Endothelial cell of umbilical vein (primary cell): Measurements from ENCODE around the gene SMS. TPM values are rescaled to one million over a fixed set of nuclear protein-coding genes. Genes with fewer than 3 reads are reported as not detected.

Experiments
- BruUV-seq: library from RNA; stranded (reverse); fragments of 400-500 nt; replicated peaks from 2 replicates; lab custom pipeline; 2021; lab: Mats Ljungman, UMichigan
- CTCF ChIA-PET: fragments of 300-600, 350-600 bp; sonication (Branson Sonifier 250); formaldehyde crosslinking; loops from one replicate; lab custom pipeline; 2021; ENCODE audit warnings: antibody characterized with exemption, inconsistent platforms; lab: Charles Lee
- POLR2A ChIA-PET: fragments of 300-600, 350-600 bp; sonication (Branson Sonifier 250); formaldehyde crosslinking; loops from one replicate; lab custom pipeline; 2021; ENCODE audit warnings: antibody characterized with exemption, inconsistent platforms; lab: Charles Lee
- DNase-seq: peaks from one replicate; pipeline ENCODE4 v3.0.0-alpha.2; 2011; ENCODE audit warnings: low read depth, low spot score
- FAIRE-seq: peaks from 2 replicates; lab custom pipeline; 2011; peaks lifted over from hg19 to GRCh38; lab: Jason Lieb, UNC
- H2AFZ ChIP-seq: 2 replicates; pipeline ENCODE4 v1.6.0; 2012; ENCODE audit warnings: low read depth, low read length, control low read depth, inconsistent platforms
- H3K27ac ChIP-seq: 2 replicates; pipeline ENCODE4 v1.5.1; 2011; ENCODE audit warnings: low read depth, mild to moderate bottlenecking, control low read depth, low read length, moderate library complexity; ENCODE audit not compliant: insufficient read depth
- H3K27me3 ChIP-seq, 2 experiments: 2 replicates each; pipeline versions ENCODE4 v1.6.0 to v1.6.1; 2011; ENCODE audit warnings: low read length in 2 of 2, mixed read lengths in 1 of 2; ENCODE audit not compliant: control insufficient read depth in 2 of 2, insufficient read depth in 2 of 2
- H3K36me3 ChIP-seq, 2 experiments: 2 replicates in 1 of 2; 3 replicates in 1 of 2; pipeline ENCODE4 v1.5.1; 2011; ENCODE audit warnings: low read length in 2 of 2, mild to moderate bottlenecking in 1 of 2, moderate library complexity in 1 of 2; ENCODE audit not compliant: control insufficient read depth in 2 of 2, insufficient read depth in 2 of 2; ENCODE audit errors: extremely low read depth in 1 of 2
- H3K4me1 ChIP-seq: 3 replicates; pipeline ENCODE4 v1.5.1; 2011; ENCODE audit warnings: mild to moderate bottlenecking, low read length; ENCODE audit not compliant: control insufficient read depth, insufficient read depth; ENCODE audit errors: extremely low read depth
- H3K4me2 ChIP-seq: 2 replicates; pipeline ENCODE4 v1.6.1; 2011; ENCODE audit warnings: low read length, control low read depth, mixed read lengths; ENCODE audit not compliant: insufficient read depth
- H3K4me3 ChIP-seq, 3 experiments: fragments of 200-600 bp in 1 of 3; sonication (generic), shearing (Covaris generic) in 1 of 3; replicated peaks in 1 of 3; 2 replicates each; pipeline ENCODE4 v1.5.1; 2011 to 2016; ENCODE audit warnings: control low read depth in 3 of 3, low read length in 3 of 3, mild to moderate bottlenecking in 2 of 3, inconsistent platforms in 1 of 3, low read depth in 1 of 3, moderate library complexity in 1 of 3; ENCODE audit not compliant: insufficient read depth in 1 of 3
- H3K79me2 ChIP-seq: 2 replicates; pipeline ENCODE4 v1.6.0; 2012; ENCODE audit warnings: low read length, inconsistent platforms; ENCODE audit not compliant: control insufficient read depth, insufficient read depth
- H3K9ac ChIP-seq: replicated peaks from 2 replicates; pipeline ENCODE3; 2011; ENCODE audit warnings: low read length, control low read depth; ENCODE audit not compliant: insufficient read depth; ENCODE audit errors: extremely low read depth
- H3K9me1 ChIP-seq: replicated peaks from 3 replicates; pipeline ENCODE4 v1.6.0; 2011; ENCODE audit warnings: mild to moderate bottlenecking, low read length; ENCODE audit not compliant: control insufficient read depth, insufficient read depth; ENCODE audit errors: extremely low read depth
- H3K9me3 ChIP-seq: replicated peaks from 2 replicates; pipeline ENCODE4 v1.5.1; 2012; ENCODE audit warnings: low read length, inconsistent platforms; ENCODE audit not compliant: control insufficient read depth, insufficient read depth
- H4K20me1 ChIP-seq: replicated peaks from 2 replicates; pipeline ENCODE3; 2011; ENCODE audit warnings: mild to moderate bottlenecking, low read length; ENCODE audit not compliant: control insufficient read depth, insufficient read depth; ENCODE audit errors: extremely low read depth
- CTCF ChIP-seq, 2 donors: IDR thresholded peaks; 1 replicate in 1 of 2; 2 replicates in 1 of 2; pipeline ENCODE4 v1.5.1; 2011; ENCODE audit warnings: low read length in 2 of 2, mild to moderate bottlenecking in 2 of 2, moderate library complexity in 2 of 2, control low read depth in 1 of 2, inconsistent platforms in 1 of 2, low read depth in 1 of 2; ENCODE audit not compliant: insufficient read depth in 1 of 2; ENCODE audit errors: extremely low read depth in 1 of 2
- EZH2 ChIP-seq: IDR thresholded peaks from 2 replicates; pipeline ENCODE4 v1.6.1; 2012; ENCODE audit warnings: borderline replicate concordance, low read depth, mild to moderate bottlenecking, moderate library complexity, low read length, inconsistent platforms; ENCODE audit not compliant: severe bottlenecking
- FOS ChIP-seq: IDR thresholded peaks from 2 replicates; pipeline ENCODE4 v1.6.1; 2011; ENCODE audit warnings: mild to moderate bottlenecking, low read length, moderate library complexity, borderline replicate concordance; ENCODE audit not compliant: insufficient read depth
- GATA2 ChIP-seq: IDR thresholded peaks from 2 replicates; pipeline ENCODE4 v1.7.0; 2011; ENCODE audit warnings: low read depth, mild to moderate bottlenecking, moderate library complexity, mixed read lengths, low read length; ENCODE audit not compliant: insufficient read length, insufficient read depth
- JUN ChIP-seq: IDR thresholded peaks from 2 replicates; pipeline ENCODE4 v1.6.1; 2011; ENCODE audit warnings: borderline replicate concordance, low read depth; ENCODE audit not compliant: insufficient read length, insufficient read depth
- MYC ChIP-seq: IDR thresholded peaks from one replicate; pipeline ENCODE4 v1.6.1; 2011; ENCODE audit warnings: mild to moderate bottlenecking, low read depth, low read length
- POLR2A ChIP-seq: IDR thresholded peaks from 2 replicates; pipeline ENCODE4 v1.6.1; 2012; ENCODE audit warnings: low read depth, mild to moderate bottlenecking, control low read depth, low read length
- POLR2AphosphoS5 ChIP-seq: IDR thresholded peaks from 2 replicates; pipeline ENCODE4 v1.6.1; 2012; ENCODE audit warnings: low read depth, mild to moderate bottlenecking, control low read depth, low read length, moderate library complexity; ENCODE audit not compliant: insufficient read depth
- dilution Hi-C: fragments of 300-500 bp; cut with MboI; formaldehyde crosslinking; loops from one replicate; pipeline ENCODE4 v1.15.0; 2019; ENCODE audit warnings: low sequenced_read_pairs; ENCODE audit not compliant: extremely low pct_ligation_motif_present
- intact Hi-C: fragments of 100-400 bp; cut with micrococcal nuclease; formaldehyde crosslinking; loops from one replicate; pipeline ENCODE4 v1.10.0; 2022
- polyA plus RNA-seq, 4 experiments: library from polyadenylated mRNA; depleted of rRNA in 3 of 4; stranded (reverse) in 3 of 4; unstranded in 1 of 4; fragments of >200 nt; gene quantifications; 2 replicates each; pipeline versions ENCODE4 v1.2.1 to v1.2.3, GENCODE V29; 2011 to 2012; ENCODE audit warnings: missing spikeins in 1 of 4
- total RNA-seq: library from RNA; stranded (reverse); gene quantifications from 2 replicates; pipeline ENCODE4 v1.2.3, GENCODE V29; 2021
- TF ChIP-seq, protein P1 (sequence below): IDR thresholded peaks from 2 replicates; pipeline ENCODE4 v1.6.1; 2011; ENCODE audit not compliant: insufficient read depth, insufficient read length

Gene SMS
- total and polyA plus RNA-seq, 2 donors (not counting 3 experiments of a cell fraction or from before 2014, with no cell fraction given): 57.1 to 173 TPM

GRCh38 chrX:21974011-21974385 is 33.5 kb downstream of the SMS start:
- POLR2A ChIA-PET: no interaction called here
- no peak overlapping the region for H3K4me3 ChIP-seq
- dilution Hi-C loops: no loop called here
- no peak overlapping the region for H3K27ac ChIP-seq
- H3K4me1 ChIP-seq: peaks cover 7% of the 10 kb centered on the region
- peaks cover 0 to 5% of the 10 kb centered on the region in 2 experiments for H3K36me3 ChIP-seq
- no peak for FAIRE-seq
- H3K9me3 ChIP-seq: no peaks in the 10 kb centered on the region
- CTCF ChIA-PET: interaction anchor here (3.9 to 5.8 kb wide), 2 partner anchors 11 to 136 kb away, joined by 14 to 40 read pairs; partner anchors contain the start of gene MBTPS2
- BruUV-seq: no TSS peak
- intact Hi-C loops: loop anchor here (10.0 kb wide), 1 partner anchor 599 kb away; the partner anchor contains the start of gene CNKSR2
- H3K9me1 ChIP-seq: no peaks in the 10 kb centered on the region
- no peaks in the 10 kb centered on the region for H4K20me1 ChIP-seq
- peaks cover 12% of the 10 kb centered on the region for H3K79me2 ChIP-seq
- H3K27me3 ChIP-seq: no peaks in the 10 kb centered on the region
- DNase-seq: no peak
- H3K4me2 ChIP-seq: no peak overlapping the region
- no peak overlapping the region for H2AFZ ChIP-seq
- no peak for TF ChIP-seq GATA2
- TF ChIP-seq, protein P1, sequence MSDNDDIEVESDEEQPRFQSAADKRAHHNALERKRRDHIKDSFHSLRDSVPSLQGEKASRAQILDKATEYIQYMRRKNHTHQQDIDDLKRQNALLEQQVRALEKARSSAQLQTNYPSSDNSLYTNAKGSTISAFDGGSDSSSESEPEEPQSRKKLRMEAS: no peak
- TF ChIP-seq CTCF (IDR thresholded peaks at IDR 0.05; ENCODE audit: extremely low read depth in 1 of 2, insufficient read depth in 1 of 2, low read depth in 1 of 2, low read length in 2 of 2): no peak
- no peak for TF ChIP-seq POLR2A
- no peak for TF ChIP-seq JUN
- no peak for TF ChIP-seq FOS
- TF ChIP-seq POLR2AphosphoS5: no peak
- TF ChIP-seq EZH2: no peak
- TF ChIP-seq MYC: no peak
- no peak overlapping the region for H3K9ac ChIP-seq
